ENCODE results near the gene KRT84.

KRT84 gene

GRCh38 chr12:52402873-52403540 lies 17.6 kb upstream of the KRT84 start:
- Mint-ChIP-seq H3K27me3 (peaks cover 17 to 18% of the 10 kb centered on the region in 2 donors), H3K9me3 (no peaks in the 10 kb centered on the region)
- ATAC-seq (replicated peaks), result no peak

GRCh38 chr12:52402377-52402776 lies 16.9 kb upstream of the KRT84 start:
- no peak overlapping the region for H3K27ac Mint-ChIP-seq
- H3K4me1 Mint-ChIP-seq, result no peaks in the 10 kb centered on the region
- H3K4me3 Mint-ChIP-seq, result no peak overlapping the region
- DNase-seq, result no peak
- no peak for ATAC-seq (replicated peaks)
- H3K36me3 Mint-ChIP-seq, result no peaks in the 10 kb centered on the region
- peaks cover 17 to 19% of the 10 kb centered on the region in 2 donors for H3K27me3 Mint-ChIP-seq
- H3K9me3 Mint-ChIP-seq, result no peaks in the 10 kb centered on the region

More at GRCh38 chr12:52402873-52403540, 17.6 kb upstream of the KRT84 start:
- H3K27ac Mint-ChIP-seq, result no peak overlapping the region
- DNase-seq, result no peak
- no peak overlapping the region for H3K4me3 Mint-ChIP-seq
- no peaks in the 10 kb centered on the region for H3K4me1 Mint-ChIP-seq
- H3K36me3 Mint-ChIP-seq, result no peaks in the 10 kb centered on the region

GRCh38 chr12:52401926-52402325 lies 16.5 kb upstream of the KRT84 start:
- H3K27me3 Mint-ChIP-seq, result peaks cover 17 to 23% of the 10 kb centered on the region in 2 donors
- H3K4me3 Mint-ChIP-seq, result no peak overlapping the region
- H3K36me3 Mint-ChIP-seq, result no peaks in the 10 kb centered on the region

GRCh38 chr12:52401526-52401925 lies 16.1 kb upstream of the KRT84 start:
- no peaks in the 10 kb centered on the region for H3K36me3 Mint-ChIP-seq
- no peak for ATAC-seq (replicated peaks)
- no peaks in the 10 kb centered on the region for H3K4me1 Mint-ChIP-seq
- no peak for DNase-seq
- no peaks in the 10 kb centered on the region for H3K9me3 Mint-ChIP-seq
- H3K4me3 Mint-ChIP-seq, result no peak overlapping the region
- H3K27ac Mint-ChIP-seq, result no peak overlapping the region
- H3K27me3 Mint-ChIP-seq, result peaks cover 17 to 25% of the 10 kb centered on the region in 2 donors

More at GRCh38 chr12:52401926-52402325, 16.5 kb upstream of the KRT84 start:
- Mint-ChIP-seq H3K9me3 (no peaks in the 10 kb centered on the region), H3K4me1 (no peaks in the 10 kb centered on the region), H3K27ac (no peak overlapping the region)
- ATAC-seq (replicated peaks) (no peak), DNase-seq (no peak)

GRCh38 chr12:52400906-52401305 lies 15.5 kb upstream of the KRT84 start:
- H3K27ac Mint-ChIP-seq, result no peak overlapping the region
- H3K9me3 Mint-ChIP-seq, result no peaks in the 10 kb centered on the region
- peaks cover 22 to 25% of the 10 kb centered on the region in 2 donors for H3K27me3 Mint-ChIP-seq
- no peak for DNase-seq
- no peak overlapping the region for H3K4me3 Mint-ChIP-seq
- no peaks in the 10 kb centered on the region for H3K4me1 Mint-ChIP-seq
- no peak for ATAC-seq (replicated peaks)
- H3K36me3 Mint-ChIP-seq, result no peaks in the 10 kb centered on the region

- DNase-seq (no peak), ATAC-seq (replicated peaks) (no peak)
- H3K27ac Mint-ChIP-seq, result no peak overlapping the region
- no peaks in the 10 kb centered on the region for H3K9me3 Mint-ChIP-seq
- no peaks in the 10 kb centered on the region for H3K4me1 Mint-ChIP-seq
- no peak overlapping the region for H3K4me3 Mint-ChIP-seq
- no peaks in the 10 kb centered on the region for H3K36me3 Mint-ChIP-seq
- peaks cover 27 to 30% of the 10 kb centered on the region in 2 donors for H3K27me3 Mint-ChIP-seq
Observed at GRCh38 chr12:52399756-52400155, 14.3 kb upstream of the KRT84 start.

GRCh38 chr12:52398176-52398575 lies 12.7 kb upstream of the KRT84 start:
- Mint-ChIP-seq H3K27me3 (peaks cover 31 to 32% of the 10 kb centered on the region in 2 donors), H3K4me1 (no peaks in the 10 kb centered on the region), H3K36me3 (no peaks in the 10 kb centered on the region), H3K4me3 (no peak overlapping the region), H3K27ac (no peak overlapping the region), H3K9me3 (no peaks in the 10 kb centered on the region)
- no peak for ATAC-seq (replicated peaks)
- DNase-seq, result no peak

GRCh38 chr12:52396656-52397055 lies 11.2 kb upstream of the KRT84 start:
- H3K9me3 Mint-ChIP-seq, result no peaks in the 10 kb centered on the region
- no peak overlapping the region for H3K4me3 Mint-ChIP-seq
- no peak for DNase-seq
- no peaks in the 10 kb centered on the region for H3K36me3 Mint-ChIP-seq
- no peak overlapping the region for H3K27ac Mint-ChIP-seq
- no peaks in the 10 kb centered on the region for H3K4me1 Mint-ChIP-seq
- peaks cover 23 to 36% of the 10 kb centered on the region in 2 donors for H3K27me3 Mint-ChIP-seq
- no peak for ATAC-seq (replicated peaks)

- DNase-seq (no peak), ATAC-seq (replicated peaks) (peak in 1 of 2 donors; percentile 38)
- Mint-ChIP-seq H3K4me1 (no peaks in the 10 kb centered on the region), H3K36me3 (no peaks in the 10 kb centered on the region), H3K27me3 (peaks cover 23 to 36% of the 10 kb centered on the region in 2 donors), H3K27ac (no peak overlapping the region), H3K9me3 (no peaks in the 10 kb centered on the region), H3K4me3 (no peak overlapping the region)
Observed at GRCh38 chr12:52395761-52396434, 10.4 kb upstream of the KRT84 start.

GRCh38 chr12:52394836-52395405 lies 9.5 kb upstream of the KRT84 start:
- no peaks in the 10 kb centered on the region for H3K4me1 Mint-ChIP-seq
- H3K36me3 Mint-ChIP-seq, result no peaks in the 10 kb centered on the region
- no peak overlapping the region for H3K4me3 Mint-ChIP-seq
- peaks cover 23 to 26% of the 10 kb centered on the region in 2 donors for H3K27me3 Mint-ChIP-seq
- no peak overlapping the region for H3K27ac Mint-ChIP-seq
- H3K9me3 Mint-ChIP-seq, result no peaks in the 10 kb centered on the region
- ATAC-seq (replicated peaks) (no peak), DNase-seq (no peak)

- Mint-ChIP-seq H3K27me3 (peaks cover 26 to 27% of the 10 kb centered on the region in 2 donors), H3K27ac (no peak overlapping the region), H3K4me3 (no peak overlapping the region), H3K9me3 (no peaks in the 10 kb centered on the region), H3K4me1 (no peaks in the 10 kb centered on the region), H3K36me3 (no peaks in the 10 kb centered on the region)
- ATAC-seq (replicated peaks), result no peak
- DNase-seq, result no peak
Observed at GRCh38 chr12:52392465-52393007, 7.1 kb upstream of the KRT84 start.

GRCh38 chr12:52391618-52392002 lies 6.2 kb upstream of the KRT84 start:
- Mint-ChIP-seq H3K9me3 (no peaks in the 10 kb centered on the region), H3K4me3 (no peak overlapping the region), H3K27ac (no peak overlapping the region), H3K4me1 (no peaks in the 10 kb centered on the region), H3K27me3 (peaks cover 19 to 27% of the 10 kb centered on the region in 2 donors), H3K36me3 (no peaks in the 10 kb centered on the region)
- no peak for DNase-seq
- ATAC-seq (replicated peaks), result no peak

- DNase-seq (no peak), ATAC-seq (replicated peaks) (peak in 1 of 2 donors; percentile 29)
- peaks cover 19 to 23% of the 10 kb centered on the region in 2 donors for H3K27me3 Mint-ChIP-seq
- H3K9me3 Mint-ChIP-seq, result no peaks in the 10 kb centered on the region
- no peak overlapping the region for H3K4me3 Mint-ChIP-seq
- no peaks in the 10 kb centered on the region for H3K4me1 Mint-ChIP-seq
- H3K36me3 Mint-ChIP-seq, result no peaks in the 10 kb centered on the region
- H3K27ac Mint-ChIP-seq, result no peak overlapping the region
Observed at GRCh38 chr12:52390739-52391617, 5.5 kb upstream of the KRT84 start.

All from stimulated activated naive B cell treated with anti-CD40 and anti-IgM and Interleukin-4, amounts not matched to agents 10 μg/mL and 1 μg/mL and 100 μg/mL, for 72 hours (primary cell).